Measurements from ENCODE around the gene FAM169A. TPM values are rescaled to one million over a fixed set of nuclear protein-coding genes. Genes with fewer than 3 reads are reported as not detected.
"Not testable (repeated sequence)": the region's sequence is repeated elsewhere in the genome, so short reads cannot be mapped to it uniquely, and the experiment has no call there.

FAM169A gene
- total RNA-seq, 3 donors from 2014 or later: 2.7 to 4.1 (median 2.9) TPM

DNA sequence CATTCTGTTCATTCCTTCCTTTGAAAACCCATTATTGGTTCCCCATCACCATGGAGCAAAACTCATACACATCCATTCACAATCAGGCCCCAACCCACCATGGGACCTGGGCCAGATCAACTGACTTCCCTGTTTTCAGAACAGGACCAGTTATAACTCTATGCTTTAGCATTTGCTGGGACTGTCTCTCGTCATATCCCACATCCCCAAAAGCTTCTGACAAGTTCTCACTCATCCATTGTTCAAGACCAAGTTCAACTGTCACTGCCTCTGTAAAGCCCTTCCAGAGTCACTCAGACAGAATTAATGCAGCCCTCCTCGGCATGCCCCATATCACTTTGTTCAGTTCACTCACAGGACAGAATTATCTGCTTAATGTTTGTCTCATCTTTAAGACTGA lies 4.0 kb downstream of the FAM169A start:
- TF ChIP-seq, protein P1, sequence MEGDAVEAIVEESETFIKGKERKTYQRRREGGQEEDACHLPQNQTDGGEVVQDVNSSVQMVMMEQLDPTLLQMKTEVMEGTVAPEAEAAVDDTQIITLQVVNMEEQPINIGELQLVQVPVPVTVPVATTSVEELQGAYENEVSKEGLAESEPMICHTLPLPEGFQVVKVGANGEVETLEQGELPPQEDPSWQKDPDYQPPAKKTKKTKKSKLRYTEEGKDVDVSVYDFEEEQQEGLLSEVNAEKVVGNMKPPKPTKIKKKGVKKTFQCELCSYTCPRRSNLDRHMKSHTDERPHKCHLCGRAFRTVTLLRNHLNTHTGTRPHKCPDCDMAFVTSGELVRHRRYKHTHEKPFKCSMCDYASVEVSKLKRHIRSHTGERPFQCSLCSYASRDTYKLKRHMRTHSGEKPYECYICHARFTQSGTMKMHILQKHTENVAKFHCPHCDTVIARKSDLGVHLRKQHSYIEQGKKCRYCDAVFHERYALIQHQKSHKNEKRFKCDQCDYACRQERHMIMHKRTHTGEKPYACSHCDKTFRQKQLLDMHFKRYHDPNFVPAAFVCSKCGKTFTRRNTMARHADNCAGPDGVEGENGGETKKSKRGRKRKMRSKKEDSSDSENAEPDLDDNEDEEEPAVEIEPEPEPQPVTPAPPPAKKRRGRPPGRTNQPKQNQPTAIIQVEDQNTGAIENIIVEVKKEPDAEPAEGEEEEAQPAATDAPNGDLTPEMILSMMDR (IDR thresholded peaks at IDR 0.05): no peak

DNA sequence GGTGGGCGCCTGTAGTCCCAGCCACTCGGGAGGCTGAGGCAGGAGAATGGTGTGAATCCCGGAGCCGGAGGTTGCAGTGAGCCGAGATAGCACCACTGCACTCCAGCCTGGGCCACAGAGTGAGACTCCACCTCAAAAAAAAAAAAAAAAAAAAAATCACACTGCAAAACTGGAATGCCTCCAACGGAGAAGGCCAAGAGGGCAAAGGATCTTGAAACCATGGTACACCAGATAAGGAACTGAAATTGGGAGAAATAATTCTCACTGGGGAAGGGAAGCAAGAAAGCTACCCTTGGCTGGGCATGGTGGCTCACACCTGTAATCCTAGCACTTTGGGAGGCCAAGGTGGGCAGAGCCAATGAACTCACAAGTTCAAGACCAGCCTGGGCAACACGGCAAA lies 9.2 kb downstream of the FAM169A start:
- ATAC-seq; intact Hi-C loops (cut with DNase I, micrococcal nuclease); H3K36me3 ChIP-seq (ENCODE audit: low read depth); DNase-seq; H3K4me1 ChIP-seq (ENCODE audit: low read depth); H3K9me3 ChIP-seq; H3K4me3 ChIP-seq: not testable (repeated sequence)

More for the DNA sequence above, 4.0 kb downstream of the FAM169A start:
- intact Hi-C loops (cut with DNase I, micrococcal nuclease): no loop called here
- H3K4me1 ChIP-seq (ENCODE audit: low read depth): peaks cover 14% of the 10 kb centered on the region
- no peak overlapping the region for H3K4me3 ChIP-seq
- H3K9me3 ChIP-seq: no peaks in the 10 kb centered on the region
- ATAC-seq: no peak
- DNase-seq: no peak
- H3K36me3 ChIP-seq (ENCODE audit: low read depth): no peaks in the 10 kb centered on the region

GRCh38 chr5:74853256-74853655 lies 12.9 kb downstream of the FAM169A start:
- no peak for ATAC-seq
- H3K36me3 ChIP-seq (ENCODE audit: low read depth): no peaks in the 10 kb centered on the region
- DNase-seq: no peak
- TF ChIP-seq, protein P1 (IDR thresholded peaks at IDR 0.05): no peak
- no peak overlapping the region for H3K4me3 ChIP-seq
- H3K4me1 ChIP-seq (ENCODE audit: low read depth): no peaks in the 10 kb centered on the region
- H3K9me3 ChIP-seq: no peaks in the 10 kb centered on the region
- intact Hi-C loops (cut with DNase I, micrococcal nuclease): no loop called here

- Histone ChIP-seq H3K4me1 (ENCODE audit: low read depth) (no peaks in the 10 kb centered on the region), H3K4me3 (no peak overlapping the region), H3K36me3 (ENCODE audit: low read depth) (no peaks in the 10 kb centered on the region), H3K9me3 (no peaks in the 10 kb centered on the region)
- intact Hi-C loops (cut with DNase I, micrococcal nuclease): no loop called here
- DNase-seq (no peak), ATAC-seq (no peak)
- TF ChIP-seq, protein P1 (IDR thresholded peaks at IDR 0.05): no peak
Measured at GRCh38 chr5:74851684-74852353, 14.4 kb downstream of the FAM169A start.

GRCh38 chr5:74850789-74851425 lies 15.3 kb downstream of the FAM169A start:
- no peaks in the 10 kb centered on the region for H3K9me3 ChIP-seq
- TF ChIP-seq, protein P1 (IDR thresholded peaks at IDR 0.05): no peak
- ATAC-seq: no peak

DNA sequence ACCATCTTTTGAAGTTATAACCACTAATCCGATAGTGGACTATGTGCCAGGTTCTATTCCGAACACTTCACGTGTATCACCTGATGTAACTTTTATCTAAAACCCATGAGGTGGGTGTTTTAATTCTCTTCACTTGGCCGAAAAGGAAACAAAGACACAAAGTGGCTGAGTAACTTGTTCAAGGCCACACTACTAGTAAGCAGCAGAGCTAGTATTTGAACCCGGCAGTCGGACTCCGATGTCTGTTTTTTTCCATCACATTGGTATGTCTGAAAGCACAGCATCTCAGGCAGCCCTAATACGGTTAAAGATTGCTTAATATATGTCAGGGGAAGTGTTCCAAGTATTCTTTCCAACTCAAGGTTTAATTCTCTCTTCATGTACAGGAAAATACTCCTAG lies 16.2 kb downstream of the FAM169A start:
- ATAC-seq: no peak

More at GRCh38 chr5:74850789-74851425, 15.3 kb downstream of the FAM169A start:
- intact Hi-C loops (cut with DNase I, micrococcal nuclease): no loop called here
- H3K4me1 ChIP-seq (ENCODE audit: low read depth): no peaks in the 10 kb centered on the region
- H3K4me3 ChIP-seq: no peak overlapping the region
- no peaks in the 10 kb centered on the region for H3K36me3 ChIP-seq (ENCODE audit: low read depth)
- no peak for DNase-seq

More for the DNA sequence above, 16.2 kb downstream of the FAM169A start:
- Histone ChIP-seq H3K4me1 (ENCODE audit: low read depth) (no peaks in the 10 kb centered on the region), H3K9me3 (no peaks in the 10 kb centered on the region), H3K4me3 (no peak overlapping the region), H3K36me3 (ENCODE audit: low read depth) (no peaks in the 10 kb centered on the region)
- intact Hi-C loops (cut with DNase I, micrococcal nuclease): no loop called here
- DNase-seq: no peak
- TF ChIP-seq, protein P1 (IDR thresholded peaks at IDR 0.05): no peak
